ENCODE data around the gene NEDD8. TPM values are rescaled to one million over a fixed set of nuclear protein-coding genes. Genes with fewer than 3 reads are reported as not detected.

Gene NEDD8
- total and polyA plus RNA-seq, 2 donors (not counting 1 experiment from before 2014, with no cell fraction given), result 145 to 441 TPM

- TF ChIP-seq EZH2 (IDR thresholded peaks at IDR 0.05; ENCODE audit: low read length, missing control alignments), result no peak
- no peak for TF ChIP-seq CTCF (conservative IDR thresholded peaks at IDR 0.05 in 1 of 2, IDR thresholded peaks at IDR 0.05 in 1 of 2; ENCODE audit: low read depth in 1 of 2, low read length in 2 of 2)
- Histone ChIP-seq H3K27me3 (ENCODE audit: control insufficient read depth, insufficient read depth, low read length) (no peaks in the 10 kb centered on the region), H3K36me3 (ENCODE audit: control insufficient read depth, insufficient read depth, low read length) (no peaks in the 10 kb centered on the region), H3K4me1 (ENCODE audit: control insufficient read depth, extremely low read depth, insufficient read depth, low read length) (no peaks in the 10 kb centered on the region), H3K79me2 (ENCODE audit: control insufficient read depth, insufficient read depth, low read length) (no peaks in the 10 kb centered on the region), H3K9me3 (ENCODE audit: control insufficient read depth, insufficient read depth, low read depth, low read length) (no peaks in the 10 kb centered on the region), H3K4me3 (replicated peaks in 1 of 4; ENCODE audit: control extremely low read depth in 1 of 4, insufficient read depth in 1 of 4, low read depth in 3 of 4, low read length in 4 of 4) (no peak overlapping the region), H3K4me2 (ENCODE audit: extremely low read depth, insufficient read depth, low read length) (no peak overlapping the region), H3K9ac (ENCODE audit: insufficient read depth, low read length) (no peak overlapping the region), H2AFZ (ENCODE audit: low read length) (no peak overlapping the region), H3K27ac (ENCODE audit: insufficient read depth, low read length) (no peak overlapping the region), H4K20me1 (ENCODE audit: control insufficient read depth, extremely low read depth, insufficient read depth, low read length) (no peaks in the 10 kb centered on the region)
- no peak for DNase-seq (ENCODE audit: low read depth in 2 of 2)
These were observed 20.3 kb upstream of the NEDD8 start for GRCh38 chr14:24252289-24253124.

DNA sequence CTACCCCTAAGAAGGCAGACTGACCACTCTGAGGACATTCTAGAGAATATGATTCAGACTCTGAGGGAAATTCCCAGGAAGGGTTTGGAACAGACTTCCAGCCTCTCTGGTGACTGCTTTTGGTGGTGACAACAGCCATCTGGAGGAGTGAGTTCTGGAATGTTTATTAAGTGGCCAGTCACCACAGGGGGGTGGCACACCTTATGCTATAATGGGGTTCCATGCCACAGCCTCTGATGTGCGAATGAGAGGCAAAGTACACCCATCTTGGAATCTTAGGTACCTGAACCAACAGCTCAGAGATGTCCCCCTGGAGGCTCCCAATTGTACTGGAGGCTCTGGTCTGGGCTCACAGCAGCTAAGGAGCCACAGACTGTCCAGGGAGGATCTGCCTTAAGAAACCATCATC is 19.7 kb upstream of the NEDD8 start:
- H3K4me2 ChIP-seq (ENCODE audit: extremely low read depth, insufficient read depth, low read length), result no peak overlapping the region
- no peaks in the 10 kb centered on the region for H4K20me1 ChIP-seq (ENCODE audit: control insufficient read depth, extremely low read depth, insufficient read depth, low read length)
- no peak overlapping the region for H3K9ac ChIP-seq (ENCODE audit: insufficient read depth, low read length)
- no peak overlapping the region for H3K27ac ChIP-seq (ENCODE audit: insufficient read depth, low read length)
- H3K27me3 ChIP-seq (ENCODE audit: control insufficient read depth, insufficient read depth, low read length), result no peaks in the 10 kb centered on the region
- peak in 1 of 2 donors; percentile 65 for DNase-seq (ENCODE audit: low read depth in 2 of 2)
- no peaks in the 10 kb centered on the region for H3K9me3 ChIP-seq (ENCODE audit: control insufficient read depth, insufficient read depth, low read depth, low read length)
- no peak overlapping the region for H3K4me3 ChIP-seq (replicated peaks in 1 of 4; ENCODE audit: control extremely low read depth in 1 of 4, insufficient read depth in 1 of 4, low read depth in 3 of 4, low read length in 4 of 4)
- no peaks in the 10 kb centered on the region for H3K79me2 ChIP-seq (ENCODE audit: control insufficient read depth, insufficient read depth, low read length)
- H2AFZ ChIP-seq (ENCODE audit: low read length), result no peak overlapping the region
- H3K36me3 ChIP-seq (ENCODE audit: control insufficient read depth, insufficient read depth, low read length), result no peaks in the 10 kb centered on the region
- no peak for TF ChIP-seq CTCF (conservative IDR thresholded peaks at IDR 0.05 in 1 of 2, IDR thresholded peaks at IDR 0.05 in 1 of 2; ENCODE audit: low read depth in 1 of 2, low read length in 2 of 2)
- TF ChIP-seq EZH2 (IDR thresholded peaks at IDR 0.05; ENCODE audit: low read length, missing control alignments), result no peak
- H3K4me1 ChIP-seq (ENCODE audit: control insufficient read depth, extremely low read depth, insufficient read depth, low read length), result peaks cover 2% of the 10 kb centered on the region

- Histone ChIP-seq H3K27ac (ENCODE audit: insufficient read depth, low read length) (no peak overlapping the region), H3K4me3 (replicated peaks in 1 of 4; ENCODE audit: control extremely low read depth in 1 of 4, insufficient read depth in 1 of 4, low read depth in 3 of 4, low read length in 4 of 4) (no peak overlapping the region), H3K9ac (ENCODE audit: insufficient read depth, low read length) (no peak overlapping the region), H3K4me2 (ENCODE audit: extremely low read depth, insufficient read depth, low read length) (no peak overlapping the region), H3K27me3 (ENCODE audit: control insufficient read depth, insufficient read depth, low read length) (no peaks in the 10 kb centered on the region), H2AFZ (ENCODE audit: low read length) (no peak overlapping the region), H3K79me2 (ENCODE audit: control insufficient read depth, insufficient read depth, low read length) (no peaks in the 10 kb centered on the region), H3K4me1 (ENCODE audit: control insufficient read depth, extremely low read depth, insufficient read depth, low read length) (peaks cover 2% of the 10 kb centered on the region), H3K36me3 (ENCODE audit: control insufficient read depth, insufficient read depth, low read length) (no peaks in the 10 kb centered on the region), H4K20me1 (ENCODE audit: control insufficient read depth, extremely low read depth, insufficient read depth, low read length) (no peaks in the 10 kb centered on the region), H3K9me3 (ENCODE audit: control insufficient read depth, insufficient read depth, low read depth, low read length) (no peaks in the 10 kb centered on the region)
- no peak for DNase-seq (ENCODE audit: low read depth in 2 of 2)
- no peak for TF ChIP-seq EZH2 (IDR thresholded peaks at IDR 0.05; ENCODE audit: low read length, missing control alignments)
- no peak for TF ChIP-seq CTCF (conservative IDR thresholded peaks at IDR 0.05 in 1 of 2, IDR thresholded peaks at IDR 0.05 in 1 of 2; ENCODE audit: low read depth in 1 of 2, low read length in 2 of 2)
These were observed 18.2 kb upstream of the NEDD8 start for GRCh38 chr14:24250354-24250753.

Data from fibroblast of lung (primary cell).